ENCODE data around the gene KDM5B.

Gene KDM5B

GRCh38 chr1:202683029-202683428 is 125.2 kb downstream of the KDM5B start:
- no peak for DNase-seq

GRCh38 chr1:202682477-202682876 is 125.7 kb downstream of the KDM5B start:
- DNase-seq, result no peak

- DNase-seq, result no peak
These were observed 126.3 kb downstream of the KDM5B start for GRCh38 chr1:202681736-202682420.

GRCh38 chr1:202680586-202681352 is 127.5 kb downstream of the KDM5B start:
- DNase-seq, result no peak

GRCh38 chr1:202679406-202680177 is 128.6 kb downstream of the KDM5B start:
- no peak for DNase-seq

GRCh38 chr1:202677433-202677832 is 130.8 kb downstream of the KDM5B start:
- DNase-seq, result no peak
